AG20443 (cell line): ENCODE measurements around the gene WNT5B.

Experiments used
- DNase-seq: peaks from one replicate; pipeline ENCODE4 v3.0.0; 2012; ENCODE audit warnings: low spot score, mixed read lengths

WNT5B gene

GRCh38 chr12:1630133-1630826, 1.2 kb downstream of the WNT5B start:
- DNase-seq, result peak; percentile 54

GRCh38 chr12:1630827-1631591, 2.0 kb downstream of the WNT5B start:
- DNase-seq, result no peak

DNA sequence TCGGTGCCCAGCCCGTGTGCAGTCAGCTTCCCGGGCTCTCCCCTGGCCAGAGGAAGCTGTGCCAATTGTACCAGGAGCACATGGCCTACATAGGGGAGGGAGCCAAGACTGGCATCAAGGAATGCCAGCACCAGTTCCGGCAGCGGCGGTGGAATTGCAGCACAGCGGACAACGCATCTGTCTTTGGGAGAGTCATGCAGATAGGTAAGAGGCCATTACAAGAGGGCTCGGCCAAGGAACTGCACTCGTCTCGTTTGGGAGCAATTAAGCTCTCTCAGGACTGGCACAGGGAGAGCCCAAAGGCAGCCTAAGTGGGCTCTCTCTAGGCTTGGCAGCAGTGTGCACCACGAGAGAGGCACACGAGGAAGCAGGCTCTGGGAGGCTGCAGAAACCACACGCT, 3.7 kb downstream of the WNT5B start:
- DNase-seq, result no peak

GRCh38 chr12:1633459-1633858, 4.4 kb downstream of the WNT5B start:
- no peak for DNase-seq

GRCh38 chr12:1634149-1634548, 5.1 kb downstream of the WNT5B start:
- DNase-seq, result no peak

- DNase-seq, result peak; percentile 87
Measured at GRCh38 chr12:1634590-1635191, 5.7 kb downstream of the WNT5B start.

- DNase-seq, result no peak
Measured at GRCh38 chr12:1635301-1636095, 6.5 kb downstream of the WNT5B start.

- no peak for DNase-seq
Measured at GRCh38 chr12:1638203-1638602, 9.2 kb downstream of the WNT5B start.

GRCh38 chr12:1639538-1639937, 10.5 kb downstream of the WNT5B start:
- no peak for DNase-seq

DNA sequence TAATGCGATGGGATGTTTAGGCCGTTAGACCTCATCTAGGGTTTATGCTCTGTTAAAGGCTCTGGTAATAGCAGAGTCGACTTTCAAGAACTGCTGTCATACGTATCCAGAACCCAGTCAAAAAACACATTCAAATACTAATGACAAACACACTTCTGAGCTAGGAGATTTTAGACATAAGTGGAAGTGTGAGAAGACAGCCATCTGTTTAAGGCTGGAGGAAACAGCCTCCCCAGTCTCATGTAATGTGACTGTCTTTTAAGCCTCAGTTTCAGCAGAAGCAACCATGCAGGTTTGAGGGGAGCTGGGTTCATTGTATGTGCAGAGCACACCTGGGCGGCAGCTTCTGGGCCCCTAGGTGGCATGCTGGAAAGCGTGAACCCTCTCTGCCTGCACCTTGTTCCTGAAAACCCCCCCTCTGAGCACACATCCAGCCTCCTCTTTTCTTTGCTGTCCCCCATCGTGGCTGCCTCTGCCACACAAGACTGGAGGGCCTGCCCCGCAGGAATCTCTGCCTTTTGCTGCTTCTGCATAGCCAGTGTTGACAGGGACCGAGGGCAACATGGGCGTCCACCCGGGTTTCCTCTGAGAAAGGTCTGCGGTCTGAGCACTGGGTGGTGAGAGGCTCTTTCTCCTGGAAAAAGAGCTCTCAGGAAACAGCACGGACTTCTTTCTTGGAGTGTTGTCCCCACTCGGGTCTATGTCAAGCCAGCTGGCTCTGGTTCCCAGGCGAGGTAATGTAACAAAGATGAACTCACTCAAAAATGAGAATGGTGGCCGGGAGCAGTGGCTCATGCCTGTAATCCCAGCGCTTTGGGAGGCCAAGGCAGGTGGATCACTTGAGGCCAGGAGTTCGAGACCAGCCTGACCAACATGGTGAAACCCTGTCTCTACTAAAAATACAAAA, 11.6 kb downstream of the WNT5B start:
- no peak for DNase-seq

DNA sequence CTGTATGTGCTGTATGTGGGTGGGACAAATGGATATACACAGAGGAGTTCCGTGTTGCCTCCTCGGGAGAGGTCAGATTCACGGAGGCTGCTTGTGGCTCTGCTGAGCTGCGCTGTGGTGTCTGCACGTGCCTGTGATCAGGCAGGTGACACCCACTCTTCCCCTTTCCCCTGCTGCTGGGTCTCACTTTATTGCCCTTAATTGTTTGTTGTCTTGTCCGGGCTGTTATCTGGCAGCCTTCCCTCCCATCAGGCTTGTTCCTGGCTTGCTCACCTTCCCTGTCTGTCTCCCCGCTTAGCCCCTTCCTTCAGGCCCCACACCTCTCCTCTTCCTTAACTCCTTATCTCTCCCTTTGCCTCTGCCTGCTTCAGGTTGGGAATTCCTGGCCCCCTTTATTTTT, 13.5 kb downstream of the WNT5B start:
- no peak for DNase-seq

- no peak for DNase-seq
Measured at GRCh38 chr12:1643043-1643442, 14.0 kb downstream of the WNT5B start.

- no peak for DNase-seq
Measured at GRCh38 chr12:1643905-1644533, 15.0 kb downstream of the WNT5B start.

DNA sequence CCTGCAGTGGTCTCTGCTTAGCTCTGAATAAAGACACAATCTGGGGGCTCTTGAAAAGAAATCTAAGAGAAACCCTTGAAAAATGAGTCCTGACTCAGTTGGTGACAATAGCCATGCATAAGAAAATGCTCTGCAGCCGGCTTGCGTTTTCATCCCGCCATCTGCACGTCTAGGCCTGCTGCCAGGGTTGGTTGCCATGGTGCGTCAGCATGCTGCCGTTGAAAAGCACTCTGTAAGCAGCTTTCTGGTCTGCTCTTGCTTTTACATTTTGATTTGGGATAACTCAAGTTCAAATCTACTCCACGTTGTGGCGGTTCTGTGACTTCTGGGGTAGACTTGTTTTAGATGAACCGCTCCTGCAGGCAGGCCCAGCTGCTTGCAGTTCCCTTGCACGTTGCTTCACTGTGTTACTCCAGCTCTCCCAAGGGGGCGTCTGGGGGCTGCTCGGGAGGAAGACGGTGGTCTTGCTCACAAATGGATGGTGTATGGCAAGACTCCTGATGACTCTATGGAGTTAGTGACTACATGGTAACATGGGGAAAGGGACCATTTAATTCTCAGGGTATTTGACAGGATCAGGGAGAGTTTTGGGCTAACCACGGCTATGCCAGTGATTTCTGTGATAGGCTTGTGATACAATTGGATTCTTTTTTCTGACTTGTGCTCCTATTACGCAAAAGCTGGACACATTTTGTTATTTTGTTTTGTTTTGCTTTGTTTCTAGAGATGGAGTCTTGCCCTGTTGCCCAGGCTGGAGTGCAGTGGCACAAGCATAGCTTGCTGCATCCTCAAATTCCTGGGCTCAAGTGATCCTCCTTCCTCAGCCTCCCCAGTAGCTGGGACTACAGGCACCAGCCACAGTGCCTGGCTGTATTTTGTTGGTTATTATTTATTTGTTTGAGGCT, 15.8 kb downstream of the WNT5B start:
- peak; percentile 90 for DNase-seq

- DNase-seq, result no peak
Measured at GRCh38 chr12:1645819-1646218, 16.8 kb downstream of the WNT5B start.

DNA sequence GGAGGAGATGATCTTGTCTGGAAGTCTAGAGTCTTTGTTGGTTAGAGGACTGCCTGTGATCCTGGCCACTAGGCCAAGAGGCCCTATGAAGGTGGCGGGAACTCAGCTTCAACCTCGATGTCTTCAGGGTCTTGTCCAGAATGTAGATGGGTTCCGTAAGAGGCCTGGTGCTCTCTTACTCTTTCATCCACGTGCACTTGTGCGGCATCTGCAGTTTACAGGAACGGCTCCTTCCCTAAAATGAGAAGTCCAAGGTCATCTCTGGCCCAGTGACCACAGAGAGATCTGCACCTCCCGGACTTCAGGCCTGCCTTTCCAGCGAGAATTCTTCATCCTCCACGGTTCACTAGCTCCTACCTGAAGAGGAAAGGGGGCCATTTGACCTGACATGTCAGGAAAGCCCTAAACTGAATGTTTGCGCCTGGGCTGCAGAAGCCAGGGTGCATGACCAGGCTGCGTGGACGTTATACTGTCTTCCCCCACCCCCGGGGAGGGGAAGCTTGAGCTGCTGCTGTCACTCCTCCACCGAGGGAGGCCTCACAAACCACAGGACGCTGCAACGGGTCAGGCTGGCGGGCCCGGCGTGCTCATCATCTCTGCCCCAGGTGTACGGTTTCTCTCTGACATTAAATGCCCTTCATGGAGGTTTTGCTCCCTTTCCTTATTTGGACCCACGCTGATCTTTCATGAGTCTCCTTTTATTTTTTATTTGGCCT, 17.7 kb downstream of the WNT5B start:
- DNase-seq, result no peak

DNA sequence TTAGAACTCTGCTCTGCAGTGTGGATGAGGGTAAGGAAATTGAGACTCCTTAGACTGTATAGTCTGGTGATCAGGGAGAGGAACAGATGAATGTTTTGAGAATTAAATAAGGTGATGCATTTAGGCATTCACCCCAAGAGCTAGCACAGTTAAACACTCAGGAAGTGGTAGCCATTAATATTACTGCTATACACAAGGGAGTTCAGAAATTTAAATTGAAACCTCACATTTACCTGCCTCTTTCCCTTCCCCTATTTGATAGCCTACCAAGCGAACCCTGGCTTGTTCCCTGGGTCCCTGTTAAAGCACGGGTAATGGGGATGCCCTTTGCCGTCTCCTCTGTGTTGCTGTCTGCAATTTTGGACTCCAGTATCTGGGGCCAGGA, 18.2 kb downstream of the WNT5B start:
- no peak for DNase-seq

DNA sequence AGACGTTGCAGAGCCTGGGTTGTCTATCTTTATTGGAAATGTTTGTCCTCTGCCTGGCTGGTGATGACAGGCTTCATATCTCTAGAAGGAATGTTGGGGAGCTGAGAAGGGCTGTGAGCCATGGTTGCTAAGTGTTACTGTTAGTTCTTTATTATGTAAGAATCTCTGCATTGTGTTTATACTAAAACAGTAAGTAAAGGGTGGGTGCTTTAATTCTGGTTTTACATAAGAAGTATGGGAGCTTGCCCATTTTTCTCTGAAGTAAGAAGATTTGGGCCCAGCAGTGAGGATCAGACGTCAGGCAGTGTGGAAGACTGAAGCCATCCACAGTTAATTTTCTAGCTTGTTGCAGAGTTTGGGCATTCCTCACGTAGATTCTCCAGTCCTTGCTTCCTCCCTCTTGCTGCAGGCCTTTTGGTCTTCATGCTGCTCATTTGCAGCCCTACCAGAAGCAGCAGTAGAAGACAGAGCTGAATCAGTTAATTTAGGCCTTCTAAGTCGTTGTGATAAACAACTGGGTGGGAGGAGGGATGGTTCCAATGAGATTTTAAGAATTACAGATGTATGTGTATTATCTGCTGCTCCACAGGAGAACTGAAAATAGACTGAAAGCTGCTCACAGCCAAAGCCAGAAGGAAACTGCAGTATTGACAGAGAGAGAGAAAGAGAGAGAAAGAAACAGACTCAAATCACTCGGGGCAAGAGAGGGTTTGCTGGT, 21.4 kb downstream of the WNT5B start:
- no peak for DNase-seq

DNA sequence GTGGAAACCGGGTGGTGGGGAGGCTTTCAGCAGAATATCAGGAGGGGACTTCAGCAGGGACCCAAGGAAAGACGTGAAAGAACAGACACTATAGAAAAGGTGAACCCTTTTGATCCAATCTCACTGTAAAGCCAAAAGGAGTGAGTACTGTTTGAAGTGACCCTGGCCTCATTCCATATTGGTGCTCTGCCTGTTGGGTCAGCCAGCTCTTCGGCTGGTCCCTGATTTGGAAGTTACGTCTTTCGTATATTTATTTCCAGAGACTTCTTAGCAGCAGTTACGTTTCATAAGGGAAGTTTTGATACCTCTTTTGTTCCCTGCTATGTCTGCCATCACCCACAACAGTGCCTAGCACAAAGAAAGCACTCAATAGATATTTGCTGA, 21.9 kb downstream of the WNT5B start:
- DNase-seq, result no peak
